ENCODE measurements around the gene MPDZ.
"Not testable (repeated sequence)": the region's sequence is repeated elsewhere in the genome, so short reads cannot be mapped to it uniquely, and the experiment has no call there.

Gene MPDZ

DNA sequence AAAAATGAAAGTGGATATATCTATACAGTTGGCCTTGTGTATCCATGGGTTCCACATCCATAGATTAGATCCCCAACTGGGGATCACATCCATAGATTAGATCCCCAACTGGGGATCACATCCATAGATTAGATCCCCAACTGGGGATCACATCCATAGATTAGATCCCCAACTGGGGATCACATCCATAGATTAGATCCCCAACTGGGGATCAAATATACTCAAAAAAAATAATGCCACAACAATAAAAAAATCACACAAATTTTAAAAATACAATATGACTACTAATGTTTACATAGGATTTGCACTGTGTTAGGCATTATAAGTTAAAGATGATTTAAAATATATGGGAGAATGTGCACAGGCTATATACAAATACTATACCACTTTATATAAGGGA lies 56.8 kb downstream of the MPDZ start:
- not testable (repeated sequence) for DNase-seq, H3K27ac Mint-ChIP-seq, H3K27me3 Mint-ChIP-seq, H3K4me1 Mint-ChIP-seq, H3K9me3 Mint-ChIP-seq, H3K4me3 Mint-ChIP-seq, ATAC-seq

DNA sequence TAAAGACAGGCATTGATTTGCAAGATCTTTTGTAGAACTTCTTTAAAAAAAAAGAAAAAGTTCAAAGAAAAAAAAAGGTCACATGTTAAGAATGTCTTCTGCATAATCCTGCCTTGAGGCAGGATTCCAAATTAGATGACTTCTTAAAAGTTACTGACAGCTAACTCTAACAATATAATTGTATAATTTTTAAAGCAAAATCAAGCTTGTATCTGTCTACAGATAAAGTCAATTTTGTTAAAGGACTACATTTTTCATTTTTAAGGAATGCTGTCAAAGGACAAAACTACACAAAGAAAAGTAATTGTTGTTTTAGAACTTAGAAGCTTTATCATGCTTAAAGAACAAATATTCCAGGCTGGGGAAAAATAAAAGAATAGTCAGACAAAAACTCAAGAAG lies 57.8 kb downstream of the MPDZ start:
- Mint-ChIP-seq H3K4me1 (no peaks in the 10 kb centered on the region), H3K27me3 (no peaks in the 10 kb centered on the region), H3K9me3 (peaks cover 0 to 7% of the 10 kb centered on the region in 2 donors), H3K27ac (no peak overlapping the region), H3K4me3 (no peak overlapping the region)
- no peak for DNase-seq
- ATAC-seq, result no peak

DNA sequence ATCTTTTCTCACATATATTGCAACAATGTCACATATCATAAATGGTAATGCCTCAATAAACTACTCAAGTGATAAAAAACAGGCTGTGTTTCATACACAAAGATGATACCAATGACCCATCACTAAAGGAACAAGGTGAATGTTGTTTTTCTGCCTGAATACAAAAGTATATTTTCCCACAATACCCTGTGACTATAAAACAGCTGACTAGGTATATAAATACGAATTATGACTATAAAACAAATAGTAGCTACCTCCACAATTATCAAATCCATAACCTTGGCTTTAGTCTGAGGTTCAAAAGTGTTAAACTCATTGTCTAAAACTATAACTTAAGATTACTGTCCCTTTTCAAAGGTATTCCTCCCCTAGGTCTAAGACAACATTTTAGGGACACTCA lies 58.7 kb downstream of the MPDZ start:
- ATAC-seq (no peak), DNase-seq (no peak)
- Mint-ChIP-seq H3K4me1 (no peaks in the 10 kb centered on the region), H3K9me3 (no peaks in the 10 kb centered on the region), H3K27ac (no peak overlapping the region), H3K4me3 (no peak overlapping the region), H3K27me3 (no peaks in the 10 kb centered on the region)

DNA sequence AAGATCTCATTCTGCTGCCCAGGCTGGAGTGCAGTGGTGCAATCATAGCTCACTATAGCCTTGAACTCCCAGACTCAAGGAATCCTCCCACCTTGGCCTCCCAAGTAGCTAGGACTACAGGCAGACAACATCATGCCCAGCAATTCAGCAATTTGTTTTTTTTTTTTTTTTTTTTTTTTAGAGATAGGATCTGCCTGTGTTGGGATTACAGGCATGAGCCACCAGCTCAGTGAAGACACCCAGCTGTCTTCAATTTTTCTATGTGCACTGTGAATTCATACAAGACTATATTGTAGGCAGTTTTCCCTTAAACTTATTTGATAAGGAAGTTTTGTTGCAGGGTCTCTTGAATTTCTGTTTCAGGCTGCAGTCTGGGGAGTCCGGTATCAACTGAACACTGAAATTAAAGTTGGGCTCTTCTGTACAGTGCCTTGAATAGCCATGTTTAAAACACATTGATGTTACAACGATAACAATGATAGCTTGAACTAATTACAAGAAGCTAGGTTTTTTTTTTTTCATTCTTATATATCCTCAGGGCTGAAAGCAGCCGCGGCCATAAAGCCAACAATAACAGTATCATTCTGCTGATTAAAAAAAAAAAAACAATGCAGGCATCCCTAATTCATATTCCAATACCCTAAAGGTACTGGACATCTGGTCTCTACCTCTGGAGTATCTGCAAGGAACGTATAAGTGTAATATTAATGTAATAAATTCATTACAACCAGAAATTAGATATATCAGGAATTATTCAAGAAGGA lies 63.5 kb downstream of the MPDZ start:
- Mint-ChIP-seq H3K4me1 (no peaks in the 10 kb centered on the region), H3K9me3 (no peaks in the 10 kb centered on the region), H3K27ac (no peak overlapping the region), H3K27me3 (no peaks in the 10 kb centered on the region), H3K4me3 (no peak overlapping the region)
- no peak for ATAC-seq
- DNase-seq, result no peak

DNA sequence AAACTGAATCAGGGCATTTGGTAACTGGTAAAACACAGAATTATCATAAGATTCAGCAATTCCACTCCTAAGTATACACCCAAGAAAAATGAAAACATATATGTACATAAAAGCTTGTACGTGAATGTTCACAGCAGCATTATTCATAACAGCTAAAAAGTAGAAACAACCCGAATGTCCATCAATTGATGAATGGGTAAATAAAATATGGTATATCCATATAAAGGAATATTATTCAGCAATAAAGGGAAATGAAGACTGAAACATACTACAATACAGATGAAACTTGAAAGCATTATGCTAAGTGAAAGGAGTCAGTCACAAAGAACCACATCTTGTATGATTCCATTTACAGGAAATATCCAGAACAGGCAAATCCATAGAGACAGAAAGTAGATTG lies 65.5 kb downstream of the MPDZ start:
- H3K9me3 Mint-ChIP-seq, result peaks cover 0 to 10% of the 10 kb centered on the region in 2 donors
- DNase-seq (no peak), ATAC-seq (no peak)
- H3K27me3 Mint-ChIP-seq, result no peaks in the 10 kb centered on the region
- H3K4me1 Mint-ChIP-seq, result no peaks in the 10 kb centered on the region
- no peak overlapping the region for H3K4me3 Mint-ChIP-seq
- H3K27ac Mint-ChIP-seq, result no peak overlapping the region

DNA sequence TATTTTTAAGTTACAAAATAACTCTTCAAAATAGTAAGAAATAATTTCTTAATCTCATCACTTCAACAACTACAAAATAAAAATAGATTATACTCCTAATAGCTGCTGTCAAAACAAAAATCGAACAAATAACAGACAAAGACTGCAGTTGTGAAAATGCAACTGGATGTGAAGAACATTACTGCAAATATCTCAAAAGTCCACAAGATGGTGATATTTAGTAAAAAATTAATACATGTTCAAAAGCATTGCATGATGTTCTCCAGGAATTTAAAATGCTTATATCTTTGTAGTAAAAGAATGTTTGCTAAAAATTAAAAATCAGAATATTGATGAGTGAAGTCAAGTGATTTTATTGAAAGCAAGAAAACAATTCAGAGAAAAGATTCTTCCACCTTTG lies 66.2 kb downstream of the MPDZ start:
- ATAC-seq, result no peak
- DNase-seq, result no peak
- Mint-ChIP-seq H3K4me1 (no peaks in the 10 kb centered on the region), H3K9me3 (peaks cover 0 to 13% of the 10 kb centered on the region in 2 donors), H3K4me3 (no peak overlapping the region), H3K27ac (no peak overlapping the region), H3K27me3 (no peaks in the 10 kb centered on the region)

DNA sequence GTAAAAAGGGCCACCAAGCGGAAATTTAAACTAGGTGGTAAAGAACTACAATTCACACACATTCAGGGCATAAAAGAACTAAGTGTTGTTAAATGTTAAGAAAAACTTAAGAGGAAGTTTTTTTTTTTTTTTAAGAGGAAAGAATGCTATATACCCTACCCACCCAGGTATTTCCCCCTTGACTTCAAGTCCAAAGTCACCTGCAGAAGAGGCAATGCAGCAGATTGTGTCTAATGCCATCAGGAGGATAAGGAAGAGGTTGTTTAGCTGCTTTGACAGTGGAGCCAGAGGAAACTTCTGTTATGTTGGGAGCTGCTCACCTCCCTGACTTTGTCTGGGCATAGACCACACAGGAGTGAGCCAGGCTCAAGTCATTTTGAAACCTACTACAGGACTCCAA lies 69.2 kb downstream of the MPDZ start:
- H3K9me3 Mint-ChIP-seq, result peaks cover 0 to 19% of the 10 kb centered on the region in 2 donors
- no peak overlapping the region for H3K27ac Mint-ChIP-seq
- no peak for DNase-seq
- no peaks in the 10 kb centered on the region for H3K4me1 Mint-ChIP-seq
- H3K4me3 Mint-ChIP-seq, result no peak overlapping the region
- no peak for ATAC-seq
- H3K27me3 Mint-ChIP-seq, result no peaks in the 10 kb centered on the region

DNA sequence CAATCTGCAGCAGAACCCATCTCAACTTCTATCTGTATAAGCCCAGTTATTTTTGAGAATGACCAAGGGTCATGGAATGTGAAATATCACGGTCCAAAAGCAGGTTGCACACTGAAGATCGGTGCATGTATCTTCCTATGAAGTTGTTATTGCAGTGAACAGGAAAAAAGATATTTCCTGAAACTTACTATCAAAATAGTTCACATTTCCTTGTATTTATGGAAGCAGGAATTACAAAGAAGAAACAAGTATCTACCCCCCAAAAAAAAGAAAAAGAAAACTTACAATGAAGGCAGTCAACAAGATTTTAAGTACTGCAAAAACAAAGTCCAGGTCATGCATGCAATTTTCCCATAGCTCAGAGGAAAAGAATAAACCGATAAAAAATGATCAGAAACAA lies 70.0 kb downstream of the MPDZ start:
- no peak overlapping the region for H3K4me3 Mint-ChIP-seq
- H3K9me3 Mint-ChIP-seq, result peaks cover 0 to 19% of the 10 kb centered on the region in 2 donors
- no peaks in the 10 kb centered on the region for H3K27me3 Mint-ChIP-seq
- H3K27ac Mint-ChIP-seq, result no peak overlapping the region
- no peak for DNase-seq
- ATAC-seq, result no peak
- no peaks in the 10 kb centered on the region for H3K4me1 Mint-ChIP-seq

DNA sequence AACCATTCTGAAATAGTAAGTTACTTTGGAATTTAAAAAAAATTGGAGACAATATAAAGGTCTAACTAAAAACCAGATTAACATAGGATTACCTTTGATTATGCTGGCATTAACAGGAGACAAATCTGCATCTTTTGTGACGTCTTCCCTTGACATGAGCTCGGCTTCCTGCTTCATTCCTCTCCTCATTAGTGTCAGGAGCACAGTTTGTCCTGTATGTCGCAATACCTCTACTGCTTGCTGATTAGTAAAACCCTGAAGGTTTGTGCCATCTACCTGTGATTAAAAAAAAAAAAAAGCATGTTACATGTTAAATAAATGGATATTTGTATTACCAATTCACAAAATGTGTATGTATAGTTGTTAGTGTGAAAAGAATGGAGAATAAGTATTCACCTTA lies 73.7 kb downstream of the MPDZ start:
- Mint-ChIP-seq H3K4me3 (no peak overlapping the region), H3K27me3 (no peaks in the 10 kb centered on the region), H3K9me3 (peaks cover 0 to 27% of the 10 kb centered on the region in 2 donors), H3K4me1 (no peaks in the 10 kb centered on the region), H3K27ac (no peak overlapping the region)
- DNase-seq (no peak), ATAC-seq (no peak)

DNA sequence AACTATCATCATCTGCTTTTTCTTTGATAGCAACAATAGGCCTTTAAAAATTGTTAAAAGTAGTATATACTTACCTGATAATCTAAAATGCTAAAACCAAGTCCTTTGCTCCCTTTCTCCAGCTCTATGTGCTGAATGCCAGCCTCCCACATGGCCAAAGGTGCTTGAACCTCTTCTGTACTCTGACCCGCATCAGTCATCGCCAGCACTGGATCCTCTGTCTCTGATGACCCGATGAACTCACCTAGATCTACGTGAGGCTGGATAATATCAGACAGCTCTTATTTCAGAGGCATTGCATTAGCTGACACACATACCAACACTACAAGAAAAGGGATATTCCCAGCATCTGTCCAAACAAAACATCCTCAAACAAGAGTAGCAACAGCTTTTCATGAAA lies 89.5 kb downstream of the MPDZ start:
- no peaks in the 10 kb centered on the region for H3K4me1 Mint-ChIP-seq

DNA sequence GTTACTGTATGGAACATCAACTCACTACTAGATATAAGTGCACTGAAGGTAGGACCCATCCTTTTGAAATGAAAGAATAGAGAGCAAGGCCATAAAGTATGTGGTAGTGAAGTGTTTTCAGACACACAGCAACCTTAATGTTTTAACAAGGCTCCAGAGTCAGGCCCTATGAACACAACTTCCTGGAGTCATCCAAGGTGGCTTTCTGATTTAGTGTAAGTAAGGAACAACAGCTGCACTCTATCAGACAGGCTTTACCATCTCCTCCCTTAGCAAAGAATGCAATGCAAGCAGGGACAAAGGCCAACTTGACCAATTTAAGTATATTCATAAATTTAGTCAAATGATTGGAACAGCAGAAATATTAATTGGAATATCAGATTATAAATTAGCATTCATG lies 90.1 kb downstream of the MPDZ start:
- no peak overlapping the region for H3K4me3 Mint-ChIP-seq
- peaks cover 0 to 5% of the 10 kb centered on the region in 2 donors for H3K9me3 Mint-ChIP-seq
- no peak for DNase-seq
- no peaks in the 10 kb centered on the region for H3K27me3 Mint-ChIP-seq
- H3K4me1 Mint-ChIP-seq, result no peaks in the 10 kb centered on the region
- ATAC-seq, result no peak
- H3K27ac Mint-ChIP-seq, result no peak overlapping the region

More for the DNA sequence above, 89.5 kb downstream of the MPDZ start:
- no peak overlapping the region for H3K4me3 Mint-ChIP-seq
- ATAC-seq (no peak), DNase-seq (no peak)
- no peak overlapping the region for H3K27ac Mint-ChIP-seq
- H3K9me3 Mint-ChIP-seq, result peaks cover 0 to 5% of the 10 kb centered on the region in 2 donors
- no peaks in the 10 kb centered on the region for H3K27me3 Mint-ChIP-seq

DNA sequence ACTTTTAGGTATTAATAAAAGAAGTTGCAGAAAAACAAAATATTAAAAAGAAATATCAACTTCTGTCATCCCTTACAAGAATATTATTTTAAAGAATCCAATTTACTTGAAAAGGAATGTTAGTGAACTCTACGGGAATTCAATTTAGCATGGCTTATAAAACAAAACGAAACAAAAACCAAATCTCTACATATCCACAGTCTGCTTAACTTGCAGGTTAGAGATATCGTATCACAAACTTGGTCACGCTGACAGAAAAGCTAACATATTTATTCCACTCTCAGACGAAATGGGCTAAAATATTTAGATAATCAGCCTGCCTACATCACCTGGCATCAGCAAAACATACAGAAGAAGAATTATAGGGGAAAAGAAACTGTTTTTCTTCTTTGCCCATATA lies 92.7 kb downstream of the MPDZ start:
- Mint-ChIP-seq H3K27me3 (no peaks in the 10 kb centered on the region), H3K4me1 (no peaks in the 10 kb centered on the region), H3K4me3 (no peak overlapping the region), H3K9me3 (no peaks in the 10 kb centered on the region), H3K27ac (no peak overlapping the region)
- DNase-seq (no peak), ATAC-seq (no peak)

DNA sequence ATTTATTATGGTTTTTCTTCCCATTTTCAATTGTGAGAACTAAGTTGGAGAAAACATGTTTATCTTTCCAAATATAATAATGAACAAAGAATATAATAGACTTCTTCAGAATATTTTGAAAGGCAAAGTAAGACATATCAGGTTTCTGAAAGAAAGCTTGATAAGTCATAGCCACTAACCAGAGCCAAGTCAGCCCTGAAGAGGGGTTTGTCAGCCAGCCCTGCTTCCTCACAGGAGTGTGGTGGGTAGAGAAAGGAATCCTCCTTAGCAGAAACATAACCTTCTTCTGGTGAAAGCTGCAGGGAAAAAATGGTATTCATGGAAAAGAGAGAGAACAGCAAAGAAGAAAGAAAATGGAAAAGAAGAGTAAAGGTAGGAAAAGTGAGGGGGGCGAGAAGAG lies 93.4 kb downstream of the MPDZ start:
- no peak overlapping the region for H3K27ac Mint-ChIP-seq
- DNase-seq (no peak), ATAC-seq (no peak)
- H3K4me1 Mint-ChIP-seq, result no peaks in the 10 kb centered on the region
- H3K27me3 Mint-ChIP-seq, result no peaks in the 10 kb centered on the region
- H3K9me3 Mint-ChIP-seq, result no peaks in the 10 kb centered on the region
- no peak overlapping the region for H3K4me3 Mint-ChIP-seq

DNA sequence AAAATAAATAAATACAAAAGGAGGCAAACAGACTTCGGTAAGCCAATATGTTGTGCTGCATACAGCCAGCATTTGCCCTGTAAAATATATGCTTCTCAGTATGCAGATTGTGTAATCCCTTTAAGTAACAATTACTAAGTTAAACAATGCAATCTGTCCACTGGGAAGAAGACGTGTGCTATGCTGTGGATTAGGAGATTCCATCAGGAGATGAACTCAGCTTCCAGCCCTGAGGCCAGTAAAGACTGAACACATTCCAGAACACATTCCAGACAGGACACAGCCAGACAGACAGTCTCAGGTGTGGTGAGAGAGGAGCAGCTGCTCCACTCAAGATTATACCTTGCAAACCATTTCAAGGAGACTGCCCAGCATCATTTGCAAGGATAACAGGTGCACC lies 97.8 kb downstream of the MPDZ start:
- Mint-ChIP-seq H3K27ac (no peak overlapping the region), H3K4me3 (no peak overlapping the region), H3K9me3 (peaks cover 4 to 6% of the 10 kb centered on the region in 2 donors), H3K4me1 (no peaks in the 10 kb centered on the region), H3K27me3 (no peaks in the 10 kb centered on the region)
- DNase-seq, result no peak
- no peak for ATAC-seq

DNA sequence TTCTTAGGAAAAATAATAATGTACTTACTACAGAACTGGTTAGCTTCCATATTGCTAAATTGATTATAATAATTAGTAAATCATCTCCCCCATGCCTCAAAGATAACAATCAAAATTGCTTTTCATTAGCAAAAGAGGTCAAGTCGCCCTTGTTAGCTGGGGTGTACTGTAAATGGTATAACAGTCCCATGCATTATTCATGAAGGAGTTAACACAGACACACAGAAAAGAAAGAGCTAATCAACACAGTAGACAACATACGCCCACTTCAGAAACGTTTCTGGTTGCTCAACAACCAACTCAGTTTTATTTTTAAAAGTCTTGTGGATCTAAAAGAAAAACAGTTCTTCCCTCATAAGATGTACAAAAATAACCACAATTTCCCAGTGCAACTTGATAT lies 100.2 kb downstream of the MPDZ start:
- Mint-ChIP-seq H3K27me3 (no peaks in the 10 kb centered on the region), H3K9me3 (peaks cover 4 to 6% of the 10 kb centered on the region in 2 donors), H3K4me1 (no peaks in the 10 kb centered on the region), H3K27ac (no peak overlapping the region), H3K4me3 (no peak overlapping the region)
- ATAC-seq, result no peak
- DNase-seq, result no peak

DNA sequence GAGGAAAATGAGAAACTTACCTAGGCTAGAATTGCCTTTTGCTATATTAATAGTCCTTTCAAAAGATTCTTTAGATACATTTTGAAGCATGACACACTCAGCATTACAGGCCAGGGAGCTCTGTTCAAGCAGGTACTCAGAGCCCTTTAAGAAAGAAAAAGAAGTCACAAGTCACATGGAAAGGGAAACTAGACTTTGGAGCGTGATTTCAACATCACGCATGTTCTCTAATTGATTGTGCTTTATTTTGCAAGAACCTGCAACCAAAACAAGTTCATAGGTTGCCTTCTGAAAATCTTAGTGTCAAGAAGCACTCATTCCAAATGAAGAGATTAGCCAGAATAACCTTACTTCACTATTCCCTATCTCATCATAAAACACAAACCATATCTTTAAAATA lies 103.8 kb downstream of the MPDZ start:
- H3K4me3 Mint-ChIP-seq, result no peak overlapping the region
- no peak for DNase-seq
- no peak overlapping the region for H3K27ac Mint-ChIP-seq
- no peak for ATAC-seq
- H3K9me3 Mint-ChIP-seq, result peaks cover 13% of the 10 kb centered on the region in 2 donors
- H3K27me3 Mint-ChIP-seq, result no peaks in the 10 kb centered on the region
- H3K4me1 Mint-ChIP-seq, result no peaks in the 10 kb centered on the region
